Measurements from ENCODE around the gene SMARCA2.

GRCh38 chr9:2170722-2171121, 155.6 kb downstream of the SMARCA2 start:
- TF ChIP-seq POLR2A (IDR thresholded peaks at IDR 0.05; ENCODE audit: low read length), result no peak
- TF ChIP-seq GATA1 (IDR thresholded peaks at IDR 0.05; ENCODE audit: low read depth, low read length), result no peak

All from erythroblast (primary cell).